Hepatic stellate cell (primary cell): ENCODE data around the gene EP400.

Source experiments
- DNase-seq: peaks from one replicate; pipeline ENCODE4 v3.0.0; 2011; ENCODE audit warnings: low spot score

Gene EP400, protein sequence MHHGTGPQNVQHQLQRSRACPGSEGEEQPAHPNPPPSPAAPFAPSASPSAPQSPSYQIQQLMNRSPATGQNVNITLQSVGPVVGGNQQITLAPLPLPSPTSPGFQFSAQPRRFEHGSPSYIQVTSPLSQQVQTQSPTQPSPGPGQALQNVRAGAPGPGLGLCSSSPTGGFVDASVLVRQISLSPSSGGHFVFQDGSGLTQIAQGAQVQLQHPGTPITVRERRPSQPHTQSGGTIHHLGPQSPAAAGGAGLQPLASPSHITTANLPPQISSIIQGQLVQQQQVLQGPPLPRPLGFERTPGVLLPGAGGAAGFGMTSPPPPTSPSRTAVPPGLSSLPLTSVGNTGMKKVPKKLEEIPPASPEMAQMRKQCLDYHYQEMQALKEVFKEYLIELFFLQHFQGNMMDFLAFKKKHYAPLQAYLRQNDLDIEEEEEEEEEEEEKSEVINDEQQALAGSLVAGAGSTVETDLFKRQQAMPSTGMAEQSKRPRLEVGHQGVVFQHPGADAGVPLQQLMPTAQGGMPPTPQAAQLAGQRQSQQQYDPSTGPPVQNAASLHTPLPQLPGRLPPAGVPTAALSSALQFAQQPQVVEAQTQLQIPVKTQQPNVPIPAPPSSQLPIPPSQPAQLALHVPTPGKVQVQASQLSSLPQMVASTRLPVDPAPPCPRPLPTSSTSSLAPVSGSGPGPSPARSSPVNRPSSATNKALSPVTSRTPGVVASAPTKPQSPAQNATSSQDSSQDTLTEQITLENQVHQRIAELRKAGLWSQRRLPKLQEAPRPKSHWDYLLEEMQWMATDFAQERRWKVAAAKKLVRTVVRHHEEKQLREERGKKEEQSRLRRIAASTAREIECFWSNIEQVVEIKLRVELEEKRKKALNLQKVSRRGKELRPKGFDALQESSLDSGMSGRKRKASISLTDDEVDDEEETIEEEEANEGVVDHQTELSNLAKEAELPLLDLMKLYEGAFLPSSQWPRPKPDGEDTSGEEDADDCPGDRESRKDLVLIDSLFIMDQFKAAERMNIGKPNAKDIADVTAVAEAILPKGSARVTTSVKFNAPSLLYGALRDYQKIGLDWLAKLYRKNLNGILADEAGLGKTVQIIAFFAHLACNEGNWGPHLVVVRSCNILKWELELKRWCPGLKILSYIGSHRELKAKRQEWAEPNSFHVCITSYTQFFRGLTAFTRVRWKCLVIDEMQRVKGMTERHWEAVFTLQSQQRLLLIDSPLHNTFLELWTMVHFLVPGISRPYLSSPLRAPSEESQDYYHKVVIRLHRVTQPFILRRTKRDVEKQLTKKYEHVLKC (N-terminal part only)

DNA sequence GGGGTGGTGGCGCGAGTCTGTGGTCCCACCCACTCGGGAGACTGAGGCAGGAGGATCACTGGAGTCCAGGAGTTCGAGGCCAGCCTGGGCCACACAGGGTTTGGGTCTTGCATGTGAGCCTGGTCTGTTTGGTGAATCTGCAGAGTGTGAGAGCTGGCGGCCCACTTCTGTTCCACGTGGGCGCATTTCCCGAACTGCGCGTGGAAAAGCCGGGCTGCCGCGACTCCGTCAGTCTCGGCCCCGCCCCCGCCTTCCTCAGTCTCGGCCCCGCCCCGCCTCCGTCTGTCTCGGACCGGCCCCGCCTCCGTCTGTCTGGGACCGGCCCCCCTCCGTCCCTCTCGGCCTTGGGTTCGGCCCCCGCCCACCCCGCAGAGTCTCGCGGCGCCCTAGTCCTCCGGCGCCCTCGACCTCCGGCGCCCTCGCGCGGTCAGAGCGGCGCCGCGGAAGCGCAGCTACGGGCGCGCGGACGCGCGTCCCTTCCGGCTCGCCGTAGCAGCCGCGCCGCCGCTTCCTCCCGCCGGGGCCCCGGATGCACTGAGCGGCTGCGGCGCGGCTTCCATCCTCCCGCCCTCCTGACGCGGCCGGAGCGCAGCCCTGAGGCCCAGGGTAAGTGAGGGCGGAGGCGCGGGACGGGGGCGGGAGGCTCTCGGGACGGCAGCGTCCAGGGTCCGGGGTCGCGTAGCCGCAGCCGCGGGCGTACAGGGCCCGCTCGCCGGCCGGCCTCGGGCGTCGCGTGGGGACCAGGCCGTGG lies at the start of gene EP400:
Gene EP400, plus strand, starts transcription at position 512 of the 751 bp plus-strand sequence. CDS start 10,678 bp downstream, outside the sequence.
- peak; percentile 96 for DNase-seq

DNA sequence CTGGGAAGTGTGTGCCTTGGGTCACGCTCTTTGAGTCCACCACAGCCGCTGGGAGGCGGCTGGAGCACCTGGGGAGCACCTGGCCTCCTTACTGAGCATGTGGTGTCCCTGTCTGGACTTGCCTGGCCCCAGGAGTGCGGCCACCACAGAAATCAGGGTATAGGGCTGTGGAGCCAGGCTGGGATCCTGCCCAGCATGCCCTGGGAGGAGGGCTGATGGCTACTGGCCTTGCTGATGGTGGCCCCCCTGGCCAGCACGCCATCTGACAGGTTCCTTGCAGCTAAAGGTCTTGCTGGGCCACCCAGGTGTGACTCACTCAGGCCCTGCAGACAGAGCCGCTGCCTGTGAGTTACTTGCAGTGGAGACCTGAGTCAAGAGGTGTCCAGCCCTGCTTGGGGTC lies 49.3 kb upstream of the EP400 start:
- DNase-seq, result no peak

DNA sequence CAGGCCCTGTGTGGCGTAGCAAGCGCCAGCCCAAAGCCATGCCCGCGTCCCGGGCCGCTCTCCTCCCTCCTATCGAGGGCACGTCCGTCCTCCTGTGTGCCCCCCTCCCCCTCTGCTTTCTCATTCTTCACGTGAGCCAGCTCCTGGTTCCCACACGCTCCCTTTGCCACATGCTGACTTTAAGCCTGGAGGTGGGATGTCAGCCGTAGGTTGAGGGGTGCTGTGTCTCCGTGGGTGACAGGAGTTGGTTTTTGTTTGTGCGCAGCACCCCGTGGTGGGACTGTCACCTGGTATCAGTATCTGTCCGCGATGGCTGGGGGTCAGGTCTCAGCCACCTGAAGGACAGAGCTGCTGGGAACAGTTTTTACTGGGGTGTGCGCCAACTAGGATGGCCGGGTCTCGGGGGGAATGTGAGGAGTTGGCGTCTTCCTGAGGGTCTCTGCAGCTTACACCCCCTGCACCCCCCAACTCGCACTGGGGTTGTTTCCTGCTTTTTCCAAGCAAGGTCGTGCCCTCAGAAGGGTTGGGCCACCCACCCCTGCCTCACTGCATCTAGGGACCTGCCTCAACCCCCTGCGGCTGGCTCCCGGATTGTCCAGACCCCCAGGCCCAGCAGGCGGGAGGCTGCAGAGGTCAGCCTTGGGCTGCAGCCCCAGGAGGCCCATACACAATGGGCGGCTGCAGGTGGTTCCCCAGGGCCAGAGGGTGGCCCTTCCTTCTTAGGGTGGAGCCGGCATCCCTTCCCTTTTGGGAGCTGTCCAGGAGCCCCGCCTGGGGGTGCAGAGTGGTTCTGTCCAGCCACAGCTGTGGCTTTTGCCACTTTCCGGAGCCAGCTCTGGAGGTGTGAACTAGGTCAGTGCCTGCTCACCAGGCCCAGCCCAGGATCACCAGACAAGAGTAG lies 48.1 kb upstream of the EP400 start:
- DNase-seq, result no peak

DNA sequence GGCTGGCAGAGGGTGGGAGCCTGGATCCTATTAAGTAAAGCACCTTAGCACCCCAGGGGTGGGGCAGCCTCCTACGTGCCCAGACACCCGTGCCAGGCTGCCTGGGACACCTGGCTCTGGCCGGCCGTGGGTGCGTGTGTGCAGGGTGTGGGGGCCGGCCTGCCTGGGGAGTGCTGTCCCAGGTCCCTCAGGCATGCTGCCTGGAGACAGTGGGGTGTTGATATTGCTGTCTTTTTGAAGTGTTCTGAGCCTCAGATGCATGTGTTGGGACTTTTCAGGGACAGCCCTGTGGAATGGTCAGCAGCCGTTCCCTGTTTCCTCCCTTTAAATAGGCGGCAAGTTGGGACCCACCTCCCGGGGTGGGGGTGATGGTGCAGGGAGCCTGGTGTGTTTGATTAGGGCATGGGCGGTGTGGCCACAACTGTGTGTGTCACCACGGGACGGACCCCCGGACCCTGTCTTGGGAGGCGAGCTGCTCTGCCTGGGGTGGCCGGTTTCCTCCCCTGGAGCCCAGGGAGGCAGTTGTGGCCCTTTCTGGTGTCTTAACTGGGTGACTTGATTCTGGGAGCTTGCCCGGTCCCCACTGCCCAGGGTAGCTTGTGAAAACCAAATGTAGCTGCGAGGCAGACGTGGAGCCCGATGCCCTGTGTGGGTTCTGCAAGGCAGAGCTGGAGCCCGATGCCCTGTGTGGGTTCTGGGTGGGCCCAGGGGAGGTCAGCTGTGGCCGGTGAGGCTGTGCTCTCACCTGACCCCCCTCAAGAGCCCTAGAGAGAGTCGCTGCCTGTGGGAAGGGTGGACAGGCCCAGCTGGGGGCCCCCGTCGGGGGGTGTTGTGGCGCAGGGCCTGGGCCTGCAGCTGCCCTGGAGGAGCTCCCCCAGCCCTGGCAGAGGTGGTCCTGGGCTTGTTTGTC lies 47.2 kb upstream of the EP400 start:
- no peak for DNase-seq

DNA sequence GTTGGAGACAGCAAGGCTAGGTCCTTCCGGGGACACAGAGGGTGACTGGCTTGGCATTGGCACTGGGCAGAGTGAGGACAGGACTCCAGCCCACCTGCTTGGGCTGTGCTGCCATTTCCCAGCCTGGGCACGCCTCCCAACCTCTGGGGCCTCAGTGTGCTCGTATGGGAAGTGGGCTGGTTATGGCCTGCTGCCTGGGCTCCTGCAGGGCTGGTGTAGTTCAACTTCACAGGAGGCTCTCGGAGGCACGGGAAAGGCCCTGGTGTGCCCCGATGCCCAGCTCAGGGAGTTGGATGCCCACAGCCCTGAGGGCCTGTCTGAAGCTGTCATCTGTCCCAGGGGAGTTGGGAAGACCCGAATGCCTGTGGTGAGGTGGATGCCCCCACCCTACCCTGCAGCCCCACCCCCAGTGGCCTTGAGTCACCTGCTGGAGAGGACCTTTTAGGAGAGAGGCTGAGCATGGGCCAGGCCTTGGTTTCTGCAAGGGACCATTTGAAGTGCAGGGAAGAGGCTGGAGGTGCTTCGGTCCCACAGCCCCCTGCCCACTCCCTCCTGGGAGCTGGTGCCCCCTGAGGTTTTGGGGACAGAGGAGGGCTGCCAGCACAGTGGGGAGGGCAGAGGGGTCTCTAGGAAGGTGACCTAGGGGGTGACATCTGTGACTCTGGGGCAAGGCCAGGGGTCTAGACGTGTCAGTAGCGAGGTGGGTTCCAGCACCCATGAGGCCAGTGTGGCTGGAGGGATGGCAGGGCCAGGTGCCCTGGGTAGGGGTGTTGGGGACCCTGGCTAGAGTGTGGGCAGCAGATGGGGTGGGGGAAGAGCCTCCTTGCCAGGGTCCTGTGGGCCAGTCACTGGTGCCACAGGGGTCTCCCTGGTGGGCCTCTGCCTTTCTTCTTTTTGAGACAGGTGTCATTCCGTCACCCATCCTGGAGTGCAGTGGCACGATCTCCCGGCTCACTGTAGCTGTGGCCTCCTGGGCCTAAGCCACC lies 46.2 kb upstream of the EP400 start:
- no peak for DNase-seq

DNA sequence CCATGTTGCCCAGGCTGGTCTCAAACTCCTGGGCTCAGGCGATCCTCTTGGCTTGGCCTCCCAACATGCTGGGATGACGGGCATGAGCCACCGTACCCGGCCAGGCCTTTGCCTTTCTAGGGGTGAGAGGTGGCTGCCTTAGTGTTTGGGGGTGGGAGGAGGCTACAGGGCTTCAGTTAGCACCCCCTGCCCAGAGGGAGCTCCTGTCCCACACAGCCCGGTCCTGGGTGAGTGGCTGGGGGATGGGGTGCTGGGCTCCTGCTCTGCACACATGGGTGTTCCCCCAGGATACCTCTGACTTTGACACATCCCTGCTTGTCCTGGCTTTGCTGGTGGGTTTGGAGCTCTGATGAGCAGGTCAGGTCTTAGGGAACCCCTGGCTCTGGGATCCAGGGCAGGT lies 45.4 kb upstream of the EP400 start:
- DNase-seq, result no peak

DNA sequence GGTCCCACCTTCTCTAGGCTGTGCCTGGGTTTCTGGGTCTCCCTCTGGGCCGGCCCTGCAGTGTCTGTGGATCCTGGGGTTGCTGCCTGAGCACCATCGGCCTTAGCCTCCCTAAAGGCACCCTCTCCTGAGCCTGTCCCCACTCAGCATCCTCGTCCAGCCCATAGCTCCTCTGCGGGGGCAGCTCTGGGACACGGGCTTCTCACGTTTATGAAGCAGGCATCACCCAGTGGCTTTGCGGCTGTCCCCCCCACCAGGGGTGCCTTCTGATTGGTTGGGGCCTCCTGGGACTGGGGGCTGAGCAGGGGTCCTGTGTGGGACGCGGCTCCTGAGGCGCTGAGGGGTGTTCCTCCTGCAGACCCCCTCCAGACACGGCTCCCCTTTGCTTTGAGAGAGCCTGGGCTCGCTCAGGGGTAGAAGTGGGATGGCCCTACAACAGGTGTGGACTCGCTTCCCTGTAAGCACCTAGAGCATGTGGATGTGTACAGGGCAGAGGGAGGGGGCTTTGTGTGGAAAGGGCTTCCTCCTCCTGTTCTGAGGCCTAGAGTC lies 44.6 kb upstream of the EP400 start:
- DNase-seq, result no peak

DNA sequence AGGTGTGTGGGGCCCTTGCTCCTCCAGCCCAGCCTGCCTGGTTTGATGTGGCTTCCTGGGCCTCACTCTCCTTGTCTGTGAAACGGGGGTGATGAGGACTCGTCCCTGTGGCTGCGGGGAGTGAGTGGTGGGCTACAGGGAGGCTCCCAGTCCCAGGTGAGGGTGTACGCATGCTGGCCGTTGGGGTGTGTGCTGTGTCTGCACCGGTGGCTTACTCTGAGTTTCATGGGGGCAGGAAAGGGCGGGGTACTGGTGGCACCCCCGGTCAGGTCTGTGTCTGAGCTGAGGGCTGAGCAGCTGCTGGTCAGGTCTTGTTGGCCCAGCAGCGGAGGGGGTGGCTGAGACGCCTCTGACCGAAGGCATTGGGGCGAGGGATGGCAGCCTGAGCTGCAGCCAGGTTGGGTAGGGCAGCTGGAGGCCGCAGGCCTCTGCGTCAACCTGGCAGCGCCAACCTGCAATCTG lies 44.1 kb upstream of the EP400 start:
- DNase-seq, result no peak

DNA sequence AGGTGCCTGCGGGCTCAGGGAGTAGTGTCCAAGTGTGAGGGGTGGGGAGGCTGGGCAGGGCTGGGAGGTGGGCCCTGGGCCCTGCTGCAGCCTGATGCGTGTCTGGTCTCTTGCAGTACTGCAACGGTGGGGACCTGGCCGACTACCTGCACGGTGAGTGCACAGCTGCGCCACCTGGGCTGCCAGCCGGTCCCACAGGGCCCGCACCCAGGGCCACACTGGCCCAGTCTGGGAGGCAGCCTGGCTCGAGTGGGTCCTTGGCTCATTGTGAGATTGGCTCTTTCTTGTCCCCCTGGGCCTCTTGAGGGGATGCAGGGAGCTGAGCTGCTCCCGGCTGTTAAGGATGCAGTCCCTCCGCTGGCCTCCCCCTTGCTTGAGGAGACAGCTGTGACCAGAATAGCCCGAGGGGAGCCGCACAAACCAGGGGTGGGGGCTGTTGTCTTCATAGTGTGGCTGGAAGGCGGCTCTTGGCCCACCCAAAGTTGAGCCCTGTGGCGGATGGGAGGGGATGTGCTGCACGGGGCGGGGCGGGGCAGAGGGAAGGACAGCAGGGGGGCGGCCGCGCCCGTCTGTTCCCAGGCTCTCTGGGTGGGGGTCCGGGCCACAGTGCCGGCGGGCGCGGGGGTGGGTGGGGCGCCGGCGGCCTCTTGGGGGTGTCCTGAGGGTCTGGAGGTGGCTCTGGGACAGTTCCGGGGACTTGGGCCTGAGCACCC lies 42.2 kb upstream of the EP400 start:
- DNase-seq, result no peak

DNA sequence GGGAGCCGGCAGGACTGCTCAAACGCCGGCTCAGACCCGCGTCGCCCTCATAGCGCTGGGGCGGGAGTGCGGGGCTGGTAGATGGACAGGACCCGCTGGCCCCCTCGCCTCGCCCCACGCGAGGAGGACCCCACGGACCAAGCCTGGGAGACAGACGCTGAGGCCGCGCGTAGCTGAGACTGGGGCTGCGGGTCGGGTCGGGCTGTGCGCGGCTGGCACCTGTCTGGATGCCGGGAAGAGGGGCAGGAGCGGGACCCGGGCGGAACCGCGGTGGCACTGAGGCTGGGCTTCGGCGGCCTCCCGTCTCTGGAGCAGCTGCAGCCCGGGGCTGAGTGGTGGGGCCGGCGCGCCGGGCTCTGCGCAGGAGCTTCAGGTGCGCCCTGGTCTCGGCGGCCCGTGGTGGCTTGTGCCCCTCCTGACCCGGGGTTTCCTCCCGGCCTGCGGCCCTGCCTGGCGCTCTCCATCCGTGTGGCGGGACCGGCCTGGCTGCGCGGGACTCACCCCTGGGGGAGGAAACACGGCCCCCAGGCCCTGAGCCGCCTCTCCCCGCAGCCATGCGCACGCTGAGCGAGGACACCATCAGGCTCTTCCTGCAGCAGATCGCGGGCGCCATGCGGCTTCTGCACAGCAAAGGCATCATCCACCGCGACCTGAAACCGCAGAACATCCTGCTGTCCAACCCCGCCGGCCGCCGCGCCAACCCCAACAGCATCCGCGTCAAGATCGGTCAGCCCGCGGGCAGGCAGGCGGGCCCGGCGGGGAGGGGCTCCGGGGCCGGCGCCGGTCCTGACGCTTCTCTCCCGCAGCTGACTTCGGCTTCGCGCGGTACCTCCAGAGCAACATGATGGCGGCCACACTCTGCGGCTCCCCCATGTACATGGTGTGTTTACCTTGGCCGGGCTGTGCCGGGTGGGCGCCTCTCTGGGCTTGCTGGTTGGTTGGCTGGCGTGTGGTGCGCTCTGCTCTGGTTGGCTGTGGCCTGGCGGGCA lies 41.4 kb upstream of the EP400 start:
- DNase-seq, result no peak

DNA sequence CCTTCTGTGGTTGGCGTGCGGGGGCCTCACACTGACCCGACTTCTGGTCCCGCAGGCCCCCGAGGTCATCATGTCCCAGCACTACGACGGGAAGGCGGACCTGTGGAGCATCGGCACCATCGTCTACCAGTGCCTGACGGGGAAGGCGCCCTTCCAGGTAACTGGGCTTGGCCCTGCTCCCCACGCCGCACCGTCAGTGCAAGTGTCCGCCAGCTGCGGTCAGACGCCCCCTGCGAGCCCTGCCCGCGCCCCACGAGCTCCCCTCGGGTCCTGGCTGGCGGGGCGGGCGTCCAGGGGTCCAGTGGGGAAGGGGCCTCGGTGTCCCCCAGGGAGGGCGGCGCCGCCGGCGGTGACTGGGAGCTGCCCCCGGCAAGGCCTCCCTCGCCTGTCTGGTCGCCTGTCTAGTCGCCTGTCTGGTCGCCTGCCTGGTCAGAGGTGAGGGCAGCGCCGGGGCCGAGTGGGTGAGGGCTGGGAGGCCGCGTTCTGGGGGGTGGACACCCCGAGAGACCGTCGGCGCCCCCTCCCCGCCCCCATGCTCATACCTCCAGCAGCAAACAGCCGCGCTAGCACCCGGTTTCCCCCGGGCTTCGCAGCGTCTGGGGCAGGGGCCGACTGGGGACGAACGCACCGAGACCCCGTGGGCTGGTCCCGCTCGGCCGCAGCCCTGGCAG lies 40.5 kb upstream of the EP400 start:
- DNase-seq, result no peak

DNA sequence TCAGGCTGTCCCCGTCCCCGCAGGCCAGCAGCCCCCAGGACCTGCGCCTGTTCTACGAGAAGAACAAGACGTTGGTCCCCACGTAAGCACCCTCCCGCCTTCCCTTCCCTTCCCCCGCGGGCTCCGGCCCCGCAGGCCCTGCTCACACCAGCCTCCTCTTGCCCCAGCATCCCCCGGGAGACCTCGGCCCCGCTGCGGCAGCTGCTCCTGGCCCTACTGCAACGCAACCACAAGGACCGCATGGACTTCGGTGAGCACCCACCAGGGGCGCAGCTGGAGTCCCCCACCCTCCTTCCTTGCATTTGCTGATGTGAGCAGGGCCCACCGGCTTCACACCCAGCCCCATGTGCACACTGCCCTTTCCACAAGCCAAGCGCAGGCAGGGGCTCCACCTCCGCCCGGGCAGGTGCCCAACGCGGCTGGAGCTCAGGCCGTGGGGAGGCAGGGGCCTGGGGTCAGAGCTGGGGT lies 40.0 kb upstream of the EP400 start:
- DNase-seq, result no peak

DNA sequence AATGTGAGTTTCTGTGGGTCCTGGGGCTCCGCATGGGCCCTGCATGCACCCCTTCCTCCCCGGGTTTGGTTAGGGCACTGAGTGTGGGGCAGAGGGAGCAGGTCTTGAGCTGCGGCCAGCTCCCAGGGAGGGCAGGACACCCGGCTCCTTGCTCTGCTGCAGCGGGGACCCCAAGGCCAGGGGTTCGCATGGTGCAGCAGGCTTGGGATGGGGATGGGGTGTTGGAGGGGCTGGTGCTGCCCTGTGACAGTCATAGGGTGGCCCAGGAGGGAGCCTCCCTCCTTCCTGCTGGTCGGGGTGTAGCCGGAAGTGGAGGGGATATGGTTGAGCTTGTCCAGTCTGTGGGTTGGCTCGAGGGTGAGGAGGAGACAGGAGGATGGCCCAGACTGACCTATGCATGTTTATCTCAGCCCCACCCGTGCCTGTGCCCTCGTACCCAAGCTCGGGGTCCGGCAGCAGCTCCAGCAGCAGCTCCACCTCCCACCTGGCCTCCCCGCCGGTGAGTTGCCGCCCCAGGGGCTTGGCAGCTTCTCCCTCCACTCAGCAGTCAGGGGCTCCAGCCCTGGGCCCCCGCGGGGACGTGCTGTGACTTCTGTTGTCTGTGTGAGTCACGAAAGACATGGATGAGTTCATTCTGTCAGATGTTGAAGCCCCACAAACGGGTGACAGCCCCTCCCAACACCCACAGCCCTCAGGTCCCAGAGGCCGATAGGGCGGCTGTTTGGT lies 39.3 kb upstream of the EP400 start:
- DNase-seq, result peak; percentile 46

DNA sequence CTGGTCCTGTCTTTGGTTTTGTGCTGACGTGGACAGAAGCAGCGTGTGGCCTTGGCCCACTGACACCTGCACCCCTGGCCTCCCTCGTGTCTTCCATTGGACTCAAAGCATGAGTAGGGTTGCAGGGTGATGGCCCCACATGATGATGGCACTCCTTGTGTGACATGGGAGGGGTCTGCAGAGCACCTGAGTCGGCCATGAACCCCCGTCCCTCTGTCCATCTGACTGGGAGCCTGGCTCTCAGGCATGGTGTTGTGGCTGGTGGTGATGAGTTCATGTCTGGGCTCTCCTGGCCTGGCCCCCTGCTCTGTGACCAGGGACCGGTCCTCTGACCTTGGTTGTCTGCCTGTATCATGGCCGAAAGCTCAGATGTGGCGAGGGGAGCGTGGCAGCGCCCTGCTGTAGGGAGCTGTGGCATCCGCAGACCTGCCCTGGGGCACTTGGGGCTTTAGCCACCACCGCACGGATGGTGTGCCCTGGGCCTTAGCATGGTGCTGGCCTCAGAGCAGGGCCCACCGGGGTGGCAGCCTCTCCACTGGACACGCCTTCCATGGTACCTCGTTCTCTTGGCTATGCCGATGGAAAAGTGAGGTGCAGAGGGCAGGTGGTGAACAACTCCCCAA lies 38.6 kb upstream of the EP400 start:
- no peak for DNase-seq
